ENCODE data around the gene ANKRD6.

The ANKRD6 gene

GRCh38 chr6:89509777-89510281 is 76.9 kb downstream of the ANKRD6 start:
- no peak for DNase-seq (ENCODE audit: low spot score)

GRCh38 chr6:89510393-89510792 is 77.4 kb downstream of the ANKRD6 start:
- DNase-seq (ENCODE audit: low spot score) = no peak

GRCh38 chr6:89518352-89519055 is 85.6 kb downstream of the ANKRD6 start:
- no peak for DNase-seq (ENCODE audit: low spot score)

- no peak for DNase-seq (ENCODE audit: low spot score)
Observed at GRCh38 chr6:89520736-89521135, 87.8 kb downstream of the ANKRD6 start.

GRCh38 chr6:89522778-89523177 is 89.8 kb downstream of the ANKRD6 start:
- no peak for DNase-seq (ENCODE audit: low spot score)

- no peak for DNase-seq (ENCODE audit: low spot score)
Observed at GRCh38 chr6:89525786-89526562, 93.0 kb downstream of the ANKRD6 start.

- no peak for DNase-seq (ENCODE audit: low spot score)
Observed at GRCh38 chr6:89526563-89526869, 93.6 kb downstream of the ANKRD6 start.

- no peak for DNase-seq (ENCODE audit: low spot score)
Observed at GRCh38 chr6:89527634-89528033, 94.7 kb downstream of the ANKRD6 start.

GRCh38 chr6:89528866-89529265 is 95.9 kb downstream of the ANKRD6 start:
- DNase-seq (ENCODE audit: low spot score) = no peak

GRCh38 chr6:89530982-89531381 is 98.0 kb downstream of the ANKRD6 start:
- no peak for DNase-seq (ENCODE audit: low spot score)

- DNase-seq (ENCODE audit: low spot score) = no peak
Observed at GRCh38 chr6:89536231-89536630, 103.3 kb downstream of the ANKRD6 start.

- DNase-seq (ENCODE audit: low spot score) = no peak
Observed at GRCh38 chr6:89539779-89540178, 106.8 kb downstream of the ANKRD6 start.

- no peak for DNase-seq (ENCODE audit: low spot score)
Observed at GRCh38 chr6:89542081-89542857, 109.3 kb downstream of the ANKRD6 start.

- no peak for DNase-seq (ENCODE audit: low spot score)
Observed at GRCh38 chr6:89542866-89543265, 109.9 kb downstream of the ANKRD6 start.

GRCh38 chr6:89547281-89547680 is 114.3 kb downstream of the ANKRD6 start:
- DNase-seq (ENCODE audit: low spot score) = no peak

GRCh38 chr6:89553431-89553830 is 120.5 kb downstream of the ANKRD6 start:
- no peak for DNase-seq (ENCODE audit: low spot score)

GRCh38 chr6:89554106-89554505 is 121.2 kb downstream of the ANKRD6 start:
- no peak for DNase-seq (ENCODE audit: low spot score)

GRCh38 chr6:89555031-89555430 is 122.1 kb downstream of the ANKRD6 start:
- no peak for DNase-seq (ENCODE audit: low spot score)

- no peak for DNase-seq (ENCODE audit: low spot score)
Observed at GRCh38 chr6:89555806-89556205, 122.9 kb downstream of the ANKRD6 start.

- no peak for DNase-seq (ENCODE audit: low spot score)
Observed at GRCh38 chr6:89559487-89559886, 126.5 kb downstream of the ANKRD6 start.

- DNase-seq (ENCODE audit: low spot score) = no peak
Observed at GRCh38 chr6:89562093-89562973, 129.4 kb downstream of the ANKRD6 start.

GRCh38 chr6:89563866-89564265 is 130.9 kb downstream of the ANKRD6 start:
- DNase-seq (ENCODE audit: low spot score) = no peak
